Activated CD4-positive, CD25-positive, alpha-beta regulatory T cell treated with anti-CD3 and anti-CD28 coated beads, Interleukin-2, amount 50 U/mL, for 72 hours (primary cell): ENCODE measurements around the gene GARNL3.

Experiments
- DNase-seq: peaks from one replicate; pipeline ENCODE4 v3.0.0; 2021

Gene GARNL3

DNA sequence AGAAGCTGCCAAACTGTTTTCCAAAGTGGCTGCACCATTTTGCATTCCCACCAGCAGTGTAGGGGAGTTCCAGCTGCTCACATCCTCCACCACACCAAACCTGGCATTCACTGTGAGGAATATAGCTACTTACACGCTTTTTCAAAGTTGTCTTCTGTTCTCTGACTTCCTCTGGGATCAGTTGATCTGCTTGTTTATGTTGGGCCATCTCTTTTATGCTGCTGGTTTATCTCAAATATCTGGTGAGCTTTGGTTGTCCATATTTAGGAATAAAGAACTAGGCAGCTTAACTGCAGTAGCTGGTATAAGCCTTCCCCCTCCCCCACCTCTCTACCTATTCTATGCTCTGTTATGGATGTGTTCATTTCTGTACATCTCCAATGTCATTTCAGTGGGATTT lies 151.1 kb downstream of the GARNL3 start:
- no peak for DNase-seq

DNA sequence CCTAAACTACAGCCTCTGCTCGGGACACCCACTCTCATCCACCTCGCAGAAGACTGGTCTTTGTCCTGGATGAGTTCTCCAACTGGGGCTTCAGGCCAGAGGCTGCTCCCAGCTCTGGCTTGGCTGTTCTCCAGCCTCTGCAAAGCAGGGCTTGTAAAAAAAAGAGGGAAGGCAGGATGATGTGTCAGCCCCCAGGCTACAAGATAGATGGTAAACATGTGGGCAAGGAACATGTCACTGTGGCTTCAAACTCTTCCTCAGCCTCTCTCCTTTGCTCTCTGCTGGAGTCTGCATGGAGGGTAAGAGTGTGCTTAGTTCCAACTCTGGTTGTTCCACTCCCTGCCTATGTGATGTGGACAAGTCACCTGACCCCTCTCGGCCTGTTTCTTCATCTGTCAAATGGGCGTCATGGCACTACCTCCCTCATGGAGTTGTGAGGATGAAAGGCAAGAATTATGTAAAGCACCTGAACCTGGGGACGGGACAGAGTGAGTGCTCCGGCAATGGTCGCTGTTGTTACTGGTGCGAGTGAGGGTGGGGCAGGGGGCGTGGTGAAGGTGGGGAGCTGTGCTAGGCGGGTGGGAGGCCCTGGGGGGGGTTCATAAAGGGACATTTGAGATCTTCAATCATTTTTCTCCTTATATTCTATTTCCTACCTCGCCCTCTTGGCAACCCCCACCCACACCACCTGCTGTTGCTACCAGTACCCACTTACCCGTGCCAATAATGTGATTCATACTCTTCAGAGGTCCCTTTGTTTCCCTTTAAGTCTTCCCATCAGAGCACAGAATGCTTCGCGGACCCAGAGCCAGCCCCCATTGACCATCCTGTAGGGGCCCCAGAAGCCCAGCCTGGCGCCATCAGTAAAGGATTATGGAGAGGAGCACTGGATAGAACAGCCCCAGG lies 152.8 kb downstream of the GARNL3 start:
- DNase-seq, result no peak

DNA sequence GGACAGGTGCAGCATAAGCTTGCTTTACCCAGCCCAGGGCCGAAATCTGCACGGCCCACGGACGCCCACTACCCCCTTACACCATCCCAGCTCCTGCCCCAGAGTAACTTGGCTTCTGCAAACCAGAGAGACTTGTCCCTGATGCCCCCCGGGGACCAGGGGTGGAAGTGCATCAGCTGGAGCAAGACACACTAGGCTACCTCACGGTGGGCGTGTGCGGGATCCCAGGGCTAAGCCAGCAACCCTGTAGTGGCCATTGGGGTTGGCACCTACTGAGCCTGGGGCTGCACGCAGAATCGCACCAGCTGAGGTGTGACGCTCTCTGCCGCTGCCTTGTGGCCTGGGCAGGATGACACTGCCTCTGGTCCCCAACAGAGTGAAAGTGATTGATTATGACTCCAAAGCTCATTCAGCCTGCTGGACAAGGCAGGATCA lies 153.5 kb downstream of the GARNL3 start:
- DNase-seq, result no peak

DNA sequence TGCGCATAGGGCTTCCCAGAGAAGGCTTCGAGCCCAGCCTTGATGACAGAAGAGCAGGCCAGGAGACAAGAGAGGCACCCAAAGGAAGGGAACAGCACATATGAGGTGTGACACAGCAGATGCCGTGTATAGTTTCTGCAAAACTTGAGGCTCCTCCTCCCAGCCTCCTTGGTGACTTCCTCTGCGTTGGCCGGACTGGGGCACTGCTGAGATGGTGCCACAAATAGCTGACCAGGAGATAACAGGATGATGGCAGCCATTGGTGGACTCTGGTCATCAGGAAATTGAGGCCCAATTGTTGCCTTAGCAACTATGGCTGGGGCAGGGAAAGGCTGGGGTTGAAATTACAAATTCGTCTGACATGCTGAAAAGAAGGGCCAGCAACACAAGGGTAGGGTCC lies 154.8 kb downstream of the GARNL3 start:
- no peak for DNase-seq

DNA sequence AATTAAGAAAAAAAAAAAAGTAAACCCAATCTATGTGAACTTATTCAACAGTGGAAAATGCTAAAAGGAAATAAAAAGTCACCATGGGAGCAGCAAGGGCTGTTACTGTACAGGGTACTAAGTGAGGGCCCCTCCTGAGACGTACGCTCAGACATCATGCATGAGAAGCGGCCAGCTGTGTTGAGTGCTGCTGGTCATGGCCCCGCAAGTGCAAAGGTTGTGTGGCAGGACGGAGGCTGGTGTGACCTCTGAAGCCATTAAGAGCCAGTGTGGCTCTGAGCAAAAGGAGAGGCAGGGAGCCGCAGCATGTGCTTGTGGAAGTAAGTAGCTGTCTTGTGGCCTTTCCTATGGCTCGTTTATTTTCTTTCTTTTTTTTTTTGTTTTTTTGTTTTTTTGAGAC lies 156.5 kb downstream of the GARNL3 start:
- no peak for DNase-seq

DNA sequence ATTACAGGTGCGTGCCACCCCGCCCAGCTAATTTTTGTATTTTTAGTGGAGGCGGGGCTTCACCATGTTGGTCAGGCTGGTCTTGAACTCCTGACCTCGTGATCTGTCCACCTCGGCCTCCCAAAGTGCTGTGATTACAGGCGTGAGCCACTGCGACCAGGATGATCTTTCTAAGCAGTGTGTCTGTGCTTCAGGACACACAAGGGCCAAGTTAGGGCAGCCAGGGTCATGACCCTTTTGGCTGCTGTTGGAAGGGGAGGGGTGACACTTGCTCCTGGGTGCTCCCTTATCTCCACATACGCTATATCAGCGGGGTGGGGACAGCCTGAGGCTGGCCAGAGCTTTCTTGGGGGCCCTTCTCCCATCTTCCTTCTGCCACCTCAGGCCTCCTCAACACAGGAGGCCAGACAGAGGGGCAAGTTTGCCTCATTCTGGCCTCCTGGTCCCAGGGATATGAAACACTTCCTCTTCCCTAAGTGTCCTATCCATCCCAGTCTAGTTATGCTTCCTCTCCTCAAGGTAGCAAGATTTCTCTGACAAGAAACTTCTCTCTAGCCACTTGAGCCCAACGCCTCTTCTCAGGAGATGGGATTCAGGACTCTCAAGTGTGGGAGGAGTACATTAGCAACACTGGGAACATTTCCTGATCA lies 157.7 kb downstream of the GARNL3 start:
- no peak for DNase-seq

DNA sequence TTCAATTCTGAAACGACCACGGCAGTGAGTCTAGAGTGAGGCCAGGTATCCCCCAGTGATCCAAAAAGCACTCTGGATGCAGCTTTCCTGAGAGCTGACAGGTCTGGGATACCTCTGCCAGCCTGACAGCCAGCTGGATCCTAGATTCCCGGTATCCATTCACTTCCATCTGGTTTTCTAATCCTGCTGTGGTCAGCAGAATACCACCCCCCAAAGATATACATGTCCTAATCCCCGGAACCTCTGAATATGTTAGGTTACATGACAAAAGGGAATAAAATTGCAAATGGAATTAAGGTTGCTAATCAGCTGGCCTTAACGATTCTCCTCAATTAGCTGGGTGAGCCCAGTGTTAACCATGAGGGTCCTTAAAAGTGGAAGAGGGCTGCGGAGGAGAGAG lies 158.2 kb downstream of the GARNL3 start:
- DNase-seq, result no peak

DNA sequence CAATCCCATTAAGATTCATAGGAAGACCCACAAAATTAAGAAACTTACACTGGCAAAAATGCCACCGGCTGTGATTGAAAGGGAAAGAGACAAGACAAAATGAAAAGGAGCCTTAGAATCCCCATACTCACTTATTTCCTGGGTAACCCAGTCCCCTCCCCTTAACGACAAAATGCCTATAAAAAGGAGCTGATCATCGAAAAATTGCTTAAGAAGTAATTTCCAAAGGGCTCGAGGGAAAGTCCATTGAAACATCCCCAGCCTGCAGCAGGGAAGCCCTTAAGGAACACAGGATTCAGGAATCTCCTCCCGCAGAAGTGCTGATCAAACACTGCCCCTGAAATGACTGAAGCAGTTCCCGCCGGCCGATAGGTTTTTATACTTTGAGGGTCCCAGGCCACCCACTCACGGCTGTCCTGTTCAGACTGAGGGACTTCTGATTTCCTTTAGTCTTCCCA lies 158.9 kb downstream of the GARNL3 start:
- no peak for DNase-seq

DNA sequence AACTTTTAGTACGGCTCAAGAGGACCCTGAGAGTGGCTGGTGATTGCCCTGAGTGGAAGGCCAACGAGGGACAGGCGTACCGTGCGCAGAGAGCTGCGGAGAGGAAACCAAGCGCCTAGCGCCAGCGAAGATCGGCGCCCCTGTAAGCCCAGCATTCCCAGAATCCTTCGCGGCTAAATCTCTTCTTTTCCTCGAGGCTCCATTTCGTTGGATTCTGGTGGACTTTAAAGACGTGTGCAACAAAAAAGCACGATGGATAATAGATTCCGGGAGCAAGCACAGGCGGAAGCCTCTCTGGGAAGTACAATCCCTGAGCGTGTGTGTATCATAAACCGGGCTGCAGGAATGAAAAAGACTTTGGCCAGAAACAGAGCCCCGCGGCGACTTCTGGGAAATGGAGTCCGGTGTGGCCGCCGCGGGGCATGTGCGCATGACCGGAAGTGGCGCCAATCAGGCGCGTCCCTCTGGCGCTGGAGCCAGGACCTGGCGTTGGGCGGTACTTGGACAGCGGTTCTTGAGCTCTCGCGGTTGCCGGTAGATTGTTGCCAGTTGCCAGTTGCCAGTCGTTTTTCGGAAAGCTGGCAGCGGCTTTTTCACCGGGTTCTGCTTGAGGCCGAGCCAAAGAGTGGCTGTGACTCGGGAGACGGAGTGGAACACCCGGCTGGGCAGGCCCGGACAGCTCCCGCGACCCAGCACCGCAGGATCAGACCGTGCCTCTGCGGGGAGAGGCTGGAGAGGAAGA lies 159.5 kb downstream of the GARNL3 start, which contains the start of gene ZNF79:
ZNF79 (plus strand) TSS at position 449 of the 742 bp plus-strand sequence. CDS start 406 bp downstream, outside the sequence.
- DNase-seq, result peak; percentile 92

DNA sequence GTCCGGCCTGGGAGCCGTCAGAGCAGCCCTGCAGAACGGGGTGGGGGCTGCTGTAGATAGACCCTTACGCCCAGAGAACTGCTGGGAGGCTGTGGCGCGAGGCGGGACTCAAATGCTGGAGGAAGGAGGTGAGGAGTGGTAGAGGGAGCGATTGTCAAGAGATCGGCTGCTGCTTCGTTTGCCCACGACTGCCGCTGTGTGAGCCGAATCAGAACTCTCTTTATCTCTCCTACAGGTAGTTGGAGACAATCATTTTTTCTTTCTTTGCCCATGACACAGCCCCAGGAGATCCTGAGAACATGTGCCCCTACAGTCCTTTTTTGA lies 160.1 kb downstream of the GARNL3 start:
- DNase-seq, result no peak

DNA sequence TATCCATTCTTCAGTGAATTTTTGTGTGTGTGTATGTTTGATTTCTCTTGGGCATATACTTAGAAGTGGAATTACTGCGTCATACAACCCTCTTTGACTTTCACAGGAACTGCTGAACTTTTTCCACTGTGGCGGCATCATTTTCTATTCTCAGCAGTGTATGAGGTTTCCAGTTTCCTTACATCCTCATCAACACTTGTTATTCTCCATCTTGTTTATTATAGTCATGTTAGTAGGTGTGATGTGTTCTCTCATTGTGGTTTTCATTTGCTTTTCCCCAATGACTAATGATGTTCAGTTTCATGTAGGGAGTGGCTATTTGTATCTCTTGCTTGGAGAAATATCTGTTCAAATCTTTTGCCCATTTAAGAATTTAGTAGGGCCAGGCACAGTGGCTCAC lies 162.2 kb downstream of the GARNL3 start:
- DNase-seq, result no peak

DNA sequence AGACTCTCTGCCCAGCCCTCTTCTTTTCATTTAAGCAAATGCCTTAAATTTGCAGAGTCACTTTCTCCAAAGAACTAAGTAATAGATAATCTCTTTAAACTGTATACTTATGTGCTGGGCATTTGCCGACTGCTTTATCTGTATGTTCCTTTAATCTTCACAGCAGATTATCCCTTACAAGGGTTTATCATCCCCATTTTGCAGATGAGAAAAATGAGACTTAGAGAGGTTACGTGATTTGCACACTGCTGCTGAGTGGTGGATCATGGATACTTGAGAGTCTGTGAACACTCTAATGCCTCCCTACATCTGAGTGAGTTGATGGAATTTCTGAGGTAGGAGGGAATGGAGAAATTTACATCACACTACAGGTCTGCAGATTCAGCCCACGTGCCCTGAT lies 163.8 kb downstream of the GARNL3 start:
- no peak for DNase-seq

DNA sequence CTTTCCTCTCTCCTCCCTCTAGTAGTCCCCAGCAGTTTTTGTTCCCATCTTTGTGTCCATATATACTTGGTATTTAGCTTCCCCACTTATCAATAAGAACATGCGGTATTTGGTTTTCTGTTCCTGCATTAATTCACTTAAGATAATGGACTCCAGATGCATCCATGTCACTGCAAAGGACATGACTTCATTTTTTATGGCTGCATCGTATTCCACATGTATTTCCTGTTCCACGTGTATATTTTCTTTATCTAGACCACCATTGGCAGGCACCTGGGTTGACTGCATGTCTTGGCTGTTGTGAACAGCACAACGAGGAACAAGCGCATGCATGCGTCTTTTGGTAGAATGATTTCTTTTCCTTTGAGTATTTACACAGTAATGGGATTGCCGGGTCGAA lies 165.8 kb downstream of the GARNL3 start:
- DNase-seq, result no peak

DNA sequence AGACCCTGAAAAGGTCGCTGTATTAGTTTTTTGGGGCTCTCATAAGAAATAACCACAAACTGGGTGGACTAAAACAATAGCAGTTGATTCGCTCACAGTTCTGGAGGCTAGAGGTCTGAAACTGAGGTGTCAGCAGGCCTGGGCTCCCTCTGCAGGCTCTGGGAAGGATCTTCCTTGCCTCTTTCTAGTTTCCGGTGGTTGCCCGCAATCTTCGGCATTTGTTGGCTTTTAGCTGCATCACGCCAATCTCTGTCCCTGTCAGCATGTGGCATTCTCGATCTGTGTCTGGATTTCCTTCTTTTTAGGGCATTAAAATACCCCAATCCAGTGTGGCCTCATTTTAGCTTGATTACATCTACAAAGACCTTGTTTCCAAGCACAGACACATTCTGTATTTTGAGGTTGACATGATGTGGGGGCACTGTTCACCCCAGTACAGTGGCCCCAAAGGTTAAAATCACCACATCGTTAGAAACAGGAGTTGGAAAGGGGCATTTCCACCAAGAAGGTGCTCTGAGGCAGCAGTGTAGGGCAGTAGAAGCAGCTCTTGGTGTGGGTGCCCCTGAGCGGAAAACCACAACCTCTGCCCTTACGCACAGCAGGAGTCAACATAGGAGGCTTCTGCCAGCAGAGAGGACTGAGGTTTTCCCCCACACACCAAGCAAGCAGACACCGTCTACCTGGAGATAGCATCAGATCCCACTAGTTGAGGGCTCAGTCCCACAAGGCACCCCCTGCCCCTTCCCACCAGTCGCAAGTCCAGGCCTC lies 173.1 kb downstream of the GARNL3 start:
- DNase-seq, result no peak

DNA sequence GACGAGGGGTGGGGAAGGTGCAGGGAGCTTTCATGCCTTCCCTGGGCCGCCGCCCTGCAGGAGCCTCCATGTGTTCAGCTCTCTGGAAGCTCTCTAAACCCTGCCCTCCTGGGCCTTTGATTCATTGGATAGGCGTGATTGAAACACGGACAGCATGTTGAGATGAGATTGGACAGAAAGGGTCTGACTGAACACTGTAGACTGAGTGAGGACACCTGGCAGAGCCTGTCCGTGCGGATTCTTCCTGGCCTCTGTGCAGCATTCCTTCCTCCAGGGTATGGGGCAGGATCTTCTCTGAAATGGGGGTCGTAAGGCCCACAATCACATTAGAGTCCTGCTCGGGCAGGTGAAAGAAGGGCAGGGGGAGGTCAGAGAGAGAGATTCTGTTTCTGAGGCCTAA lies 173.8 kb downstream of the GARNL3 start:
- no peak for DNase-seq
